Chondrocyte (in vitro differentiated cells): ENCODE results near the gene GPC6. TPM values are rescaled to one million over a fixed set of nuclear protein-coding genes. Genes with fewer than 3 reads are reported as not detected.

ENCODE experiments used
- DNase-seq: peaks from one replicate; pipeline ENCODE4 v3.0.0; 2021; ENCODE audit warnings: mixed read lengths, low spot score
- H3K27ac Mint-ChIP-seq: one replicate; pipeline ENCODE4 v1.8.0; 2021; ENCODE audit warnings: mild to moderate bottlenecking, moderate library complexity, mixed read lengths; ENCODE audit not compliant: unreplicated experiment
- H3K27me3 Mint-ChIP-seq: 2 replicates; pipeline ENCODE4 v1.8.0; 2021; ENCODE audit warnings: low read depth, mixed read lengths
- H3K36me3 Mint-ChIP-seq: 2 replicates; pipeline ENCODE4 v1.8.0; 2021; ENCODE audit warnings: low read depth, mixed read lengths
- H3K4me1 Mint-ChIP-seq: 2 replicates; pipeline ENCODE4 v1.8.0; 2021; ENCODE audit warnings: low read depth, mild to moderate bottlenecking, mixed read lengths
- H3K4me3 Mint-ChIP-seq: one replicate; pipeline ENCODE4 v1.8.0; 2021; ENCODE audit warnings: mild to moderate bottlenecking, moderate library complexity, mixed read lengths; ENCODE audit not compliant: unreplicated experiment
- H3K9me3 Mint-ChIP-seq: 2 replicates; pipeline ENCODE4 v1.8.0; 2021; ENCODE audit warnings: low read depth, mixed read lengths
- total RNA-seq: library from RNA; stranded (reverse); gene quantifications from 3 replicates; pipeline ENCODE4 v1.2.1, GENCODE V29; 2021
- TF ChIP-seq, protein P1 (sequence below): fragments of 200-600 bp; sonication (generic); IDR thresholded peaks from 2 replicates; pipeline ENCODE4 v1.5.0; 2021; ENCODE audit warnings: antibody characterized with exemption, mild to moderate bottlenecking, moderate library complexity

The GPC6 gene
- total RNA-seq, 1 donor from 2014 or later, result 76.1 TPM

DNA sequence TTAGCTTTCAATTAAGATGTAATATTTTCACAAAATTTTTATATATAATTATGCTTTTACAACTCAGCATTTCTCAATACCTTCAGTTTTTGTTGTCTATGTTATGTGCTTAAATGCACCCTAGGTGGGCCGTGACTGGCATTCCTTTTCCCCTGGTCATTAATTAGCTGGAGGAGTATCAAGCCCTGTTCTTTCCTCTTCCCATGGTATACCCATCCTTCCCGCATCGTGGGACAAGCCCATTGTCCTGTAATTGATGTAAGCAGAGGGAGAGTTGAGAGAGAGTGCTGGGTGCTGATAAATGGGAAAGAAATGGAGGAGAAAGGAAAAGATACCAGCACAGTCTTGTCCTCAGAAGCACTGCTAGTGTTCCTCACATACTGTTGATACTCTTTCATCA, 591.7 kb downstream of the GPC6 start:
- TF ChIP-seq, protein P1, sequence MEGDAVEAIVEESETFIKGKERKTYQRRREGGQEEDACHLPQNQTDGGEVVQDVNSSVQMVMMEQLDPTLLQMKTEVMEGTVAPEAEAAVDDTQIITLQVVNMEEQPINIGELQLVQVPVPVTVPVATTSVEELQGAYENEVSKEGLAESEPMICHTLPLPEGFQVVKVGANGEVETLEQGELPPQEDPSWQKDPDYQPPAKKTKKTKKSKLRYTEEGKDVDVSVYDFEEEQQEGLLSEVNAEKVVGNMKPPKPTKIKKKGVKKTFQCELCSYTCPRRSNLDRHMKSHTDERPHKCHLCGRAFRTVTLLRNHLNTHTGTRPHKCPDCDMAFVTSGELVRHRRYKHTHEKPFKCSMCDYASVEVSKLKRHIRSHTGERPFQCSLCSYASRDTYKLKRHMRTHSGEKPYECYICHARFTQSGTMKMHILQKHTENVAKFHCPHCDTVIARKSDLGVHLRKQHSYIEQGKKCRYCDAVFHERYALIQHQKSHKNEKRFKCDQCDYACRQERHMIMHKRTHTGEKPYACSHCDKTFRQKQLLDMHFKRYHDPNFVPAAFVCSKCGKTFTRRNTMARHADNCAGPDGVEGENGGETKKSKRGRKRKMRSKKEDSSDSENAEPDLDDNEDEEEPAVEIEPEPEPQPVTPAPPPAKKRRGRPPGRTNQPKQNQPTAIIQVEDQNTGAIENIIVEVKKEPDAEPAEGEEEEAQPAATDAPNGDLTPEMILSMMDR, result no peak
- no peak for DNase-seq
- Mint-ChIP-seq H3K27ac (no peak overlapping the region), H3K4me1 (peaks cover 9% of the 10 kb centered on the region), H3K9me3 (peaks cover 2% of the 10 kb centered on the region), H3K4me3 (no peak overlapping the region), H3K27me3 (no peaks in the 10 kb centered on the region), H3K36me3 (peaks cover 3% of the 10 kb centered on the region)

DNA sequence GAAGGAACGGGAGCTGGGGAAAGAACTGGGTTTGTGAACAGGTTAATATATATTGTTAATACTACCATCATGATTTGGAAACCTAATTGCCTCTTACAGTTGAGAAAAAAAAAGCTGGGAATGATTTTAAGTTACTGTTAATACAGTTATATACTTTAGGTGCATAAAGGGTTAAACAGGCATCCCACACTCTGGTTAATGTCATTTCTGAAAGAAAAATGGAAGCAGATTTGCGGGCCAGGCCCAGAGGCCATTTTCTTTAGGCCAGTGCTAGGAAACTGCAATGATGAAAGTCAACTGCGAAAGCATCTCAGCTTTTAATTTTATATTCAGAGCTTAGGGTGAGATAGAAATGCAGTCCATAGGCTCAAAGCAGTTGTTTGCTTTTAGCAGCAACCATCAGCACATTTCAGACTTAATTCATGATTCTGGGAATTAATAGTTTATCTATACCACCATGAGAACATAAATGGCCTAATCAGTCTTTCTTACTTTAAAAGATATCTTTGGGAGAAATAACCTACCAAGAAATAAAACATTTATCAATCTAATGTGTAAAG, 592.8 kb downstream of the GPC6 start:
- DNase-seq, result no peak
- Mint-ChIP-seq H3K27ac (no peak overlapping the region), H3K4me3 (no peak overlapping the region), H3K36me3 (peaks cover 3% of the 10 kb centered on the region), H3K27me3 (no peaks in the 10 kb centered on the region), H3K4me1 (peaks cover 9% of the 10 kb centered on the region), H3K9me3 (peaks cover 2% of the 10 kb centered on the region)
- TF ChIP-seq, protein P1, result no peak

DNA sequence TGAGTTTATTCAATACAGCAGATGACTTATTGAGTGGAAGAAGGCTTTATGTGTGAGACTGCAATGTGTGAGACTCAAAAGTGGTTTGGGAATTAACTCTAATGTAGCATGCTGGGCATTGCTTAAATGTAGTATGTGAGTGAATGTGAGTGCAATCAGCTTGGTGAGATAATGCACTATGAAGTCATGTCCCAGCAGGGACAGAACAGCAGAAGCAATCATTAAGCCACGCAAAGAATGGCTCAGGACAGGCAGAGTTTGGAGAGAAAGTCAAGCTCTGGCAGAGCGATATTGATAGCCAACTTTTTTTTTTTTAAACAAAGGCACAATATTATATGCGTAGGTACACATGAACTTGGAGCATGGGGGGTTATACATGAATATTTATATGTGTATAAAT, 597.7 kb downstream of the GPC6 start:
- no peaks in the 10 kb centered on the region for H3K36me3 Mint-ChIP-seq
- H3K27me3 Mint-ChIP-seq, result no peaks in the 10 kb centered on the region
- no peak for DNase-seq
- peaks cover 9% of the 10 kb centered on the region for H3K4me1 Mint-ChIP-seq
- no peaks in the 10 kb centered on the region for H3K9me3 Mint-ChIP-seq
- H3K27ac Mint-ChIP-seq, result no peak overlapping the region
- H3K4me3 Mint-ChIP-seq, result no peak overlapping the region
- TF ChIP-seq, protein P1, result no peak

DNA sequence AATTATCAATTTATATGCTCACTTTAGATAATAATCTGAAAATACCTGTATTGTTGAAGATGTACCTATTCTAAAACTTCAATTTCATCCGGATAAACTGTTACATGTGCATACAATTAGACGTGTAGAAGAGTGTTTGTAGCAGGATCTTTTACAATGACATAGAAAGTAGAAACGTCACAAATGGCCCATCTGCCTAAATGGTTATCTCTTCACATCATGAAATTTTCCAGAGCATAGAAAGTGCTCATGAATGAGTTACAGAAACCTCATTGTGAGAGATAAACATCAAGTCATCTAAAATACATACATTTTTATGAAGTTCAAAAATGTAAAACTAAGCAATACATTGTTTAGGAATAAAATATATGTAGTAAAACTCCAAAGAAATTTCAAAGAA, 607.4 kb downstream of the GPC6 start:
- Mint-ChIP-seq H3K36me3 (peaks cover 4% of the 10 kb centered on the region), H3K4me1 (no peaks in the 10 kb centered on the region), H3K27ac (no peak overlapping the region), H3K4me3 (no peak overlapping the region), H3K9me3 (no peaks in the 10 kb centered on the region), H3K27me3 (no peaks in the 10 kb centered on the region)
- DNase-seq, result no peak
- TF ChIP-seq, protein P1, result no peak

DNA sequence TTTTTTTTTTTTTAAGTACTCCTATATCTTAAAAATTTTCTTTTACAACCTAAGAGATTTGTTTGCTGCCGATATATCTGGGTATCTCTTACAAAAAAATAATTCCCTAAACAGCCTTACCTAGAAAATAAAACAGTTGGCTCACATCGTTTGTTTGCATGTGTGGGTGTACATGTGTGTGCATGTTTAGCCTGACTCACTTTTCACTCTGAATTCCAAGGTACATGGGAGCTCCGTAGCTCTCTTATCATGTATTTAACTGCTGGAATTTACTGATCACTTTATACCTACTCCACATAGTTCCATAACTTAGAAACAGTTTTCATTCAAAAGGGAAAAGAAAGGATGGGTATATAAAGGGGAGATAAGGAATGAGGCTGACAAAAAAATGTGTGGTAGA, 616.5 kb downstream of the GPC6 start:
- Mint-ChIP-seq H3K9me3 (no peaks in the 10 kb centered on the region), H3K27me3 (no peaks in the 10 kb centered on the region), H3K36me3 (peaks cover under 1% of the 10 kb centered on the region), H3K4me3 (no peak overlapping the region), H3K4me1 (peaks cover 26% of the 10 kb centered on the region), H3K27ac (no peak overlapping the region)
- no peak for DNase-seq
- TF ChIP-seq, protein P1, result no peak
